OCI-M1 (cell line): ENCODE measurements around the gene VSIG10L.

Source experiments
- DNase-seq: peaks from one replicate; lab custom pipeline; 2025; lab: John Stamatoyannopoulos, UW

VSIG10L gene

DNA sequence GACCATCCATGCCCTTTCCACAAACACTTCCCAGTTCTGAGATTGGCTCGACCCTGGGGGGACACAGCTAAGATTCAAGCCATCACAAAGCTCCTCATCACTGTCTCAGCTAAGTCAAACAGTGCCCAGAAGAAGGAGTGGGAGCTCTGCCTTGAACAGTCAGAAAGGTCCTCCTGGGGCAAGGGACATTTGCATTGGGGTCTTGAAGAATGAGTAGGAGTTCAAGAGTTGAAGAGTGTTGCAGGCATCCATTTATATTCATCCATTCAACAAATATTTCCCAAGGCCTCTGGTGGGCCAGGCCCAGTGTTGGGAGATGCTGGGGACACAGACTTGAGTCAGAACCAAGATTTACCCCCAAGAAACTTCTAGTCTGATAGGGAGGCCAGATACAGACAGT, 24.0 kb downstream of the VSIG10L start:
- no peak for DNase-seq

- no peak for DNase-seq
Observed at GRCh38 chr19:51317376-51317775, 24.6 kb downstream of the VSIG10L start.

GRCh38 chr19:51316688-51317087, 25.3 kb downstream of the VSIG10L start:
- DNase-seq = no peak

- no peak for DNase-seq
Observed at GRCh38 chr19:51311351-51312257, 30.3 kb downstream of the VSIG10L start, which contains the start of gene IGLON5. IGLON5 (plus strand) TSS chr19:51311644; CDS start chr19:51311848, 204 bp downstream.

- no peak for DNase-seq
Observed at GRCh38 chr19:51305479-51305878, 36.5 kb downstream of the VSIG10L start.

DNA sequence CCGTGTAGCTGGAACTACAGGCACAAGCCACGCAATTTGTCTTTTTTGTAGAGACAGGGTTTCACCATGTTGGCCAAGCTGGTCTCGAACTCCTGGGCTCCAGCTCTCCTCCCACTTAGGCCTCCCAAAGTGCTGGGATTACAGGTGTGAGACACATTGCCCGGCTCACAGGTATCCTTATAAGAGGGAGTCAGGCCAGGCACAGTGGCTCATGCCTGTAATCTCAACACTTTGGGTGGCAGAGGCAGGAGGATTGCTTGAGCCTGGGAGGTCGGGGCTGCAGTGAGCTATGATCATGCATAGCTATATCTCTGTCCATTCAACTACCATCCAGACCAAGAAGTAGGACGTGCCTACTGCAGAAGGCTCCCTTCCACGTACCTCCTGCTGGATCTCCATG, 40.7 kb downstream of the VSIG10L start:
- no peak for DNase-seq

DNA sequence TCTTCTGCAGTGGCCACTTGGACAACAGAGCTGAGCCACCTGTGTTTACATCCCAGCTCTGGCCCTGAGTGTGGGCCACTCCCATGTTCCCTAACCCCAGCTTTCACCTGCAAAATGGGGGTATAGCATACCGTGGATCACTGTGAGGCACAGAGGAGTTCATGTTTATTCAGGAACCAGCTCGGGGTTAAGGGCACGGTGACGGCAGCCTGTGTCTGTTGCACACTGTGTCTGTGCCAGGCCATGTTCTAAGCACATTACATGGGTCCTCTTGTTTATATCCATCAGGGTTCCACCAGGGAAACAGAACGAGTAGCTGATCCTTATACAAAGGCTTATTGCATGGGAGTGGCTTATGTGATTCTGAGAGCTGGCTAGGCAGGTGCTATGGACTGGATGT, 44.5 kb downstream of the VSIG10L start:
- DNase-seq = no peak

DNA sequence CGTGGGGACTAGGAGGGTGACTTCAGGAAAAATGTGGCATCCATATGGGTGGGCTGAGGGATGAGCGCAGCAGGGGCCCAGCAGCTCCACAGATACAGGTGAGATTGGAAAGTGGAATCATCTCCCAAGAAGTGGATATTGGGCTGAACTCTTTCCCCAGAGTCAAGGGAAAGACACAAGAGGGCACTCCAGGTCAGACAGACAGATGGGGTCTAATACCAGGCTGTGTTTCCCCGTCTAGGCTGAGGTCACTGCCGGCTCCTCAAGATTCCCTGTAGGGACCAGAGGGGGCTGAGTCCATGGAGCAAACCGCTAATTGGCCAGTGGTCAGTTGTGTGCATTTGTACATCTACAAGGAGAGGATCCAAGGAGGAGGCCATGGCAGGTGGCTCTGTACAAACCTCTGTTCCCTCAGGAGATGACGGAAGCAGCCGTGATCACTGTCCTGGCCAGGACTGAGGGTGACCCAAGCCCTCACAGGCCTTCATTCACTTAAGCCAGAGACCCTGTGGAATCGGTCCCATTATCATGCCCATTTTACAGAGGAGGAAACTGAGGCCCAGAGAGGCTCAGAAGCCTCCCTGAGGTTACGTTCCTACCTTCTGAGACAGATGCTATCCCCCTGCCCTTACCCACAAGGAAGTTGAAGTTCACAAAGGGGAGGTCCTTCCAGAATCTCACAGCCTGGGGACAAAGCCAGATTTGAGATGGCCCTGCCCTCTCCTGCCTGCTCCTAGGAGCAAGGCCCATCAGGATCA, 45.4 kb downstream of the VSIG10L start:
- DNase-seq = peak; percentile 40

DNA sequence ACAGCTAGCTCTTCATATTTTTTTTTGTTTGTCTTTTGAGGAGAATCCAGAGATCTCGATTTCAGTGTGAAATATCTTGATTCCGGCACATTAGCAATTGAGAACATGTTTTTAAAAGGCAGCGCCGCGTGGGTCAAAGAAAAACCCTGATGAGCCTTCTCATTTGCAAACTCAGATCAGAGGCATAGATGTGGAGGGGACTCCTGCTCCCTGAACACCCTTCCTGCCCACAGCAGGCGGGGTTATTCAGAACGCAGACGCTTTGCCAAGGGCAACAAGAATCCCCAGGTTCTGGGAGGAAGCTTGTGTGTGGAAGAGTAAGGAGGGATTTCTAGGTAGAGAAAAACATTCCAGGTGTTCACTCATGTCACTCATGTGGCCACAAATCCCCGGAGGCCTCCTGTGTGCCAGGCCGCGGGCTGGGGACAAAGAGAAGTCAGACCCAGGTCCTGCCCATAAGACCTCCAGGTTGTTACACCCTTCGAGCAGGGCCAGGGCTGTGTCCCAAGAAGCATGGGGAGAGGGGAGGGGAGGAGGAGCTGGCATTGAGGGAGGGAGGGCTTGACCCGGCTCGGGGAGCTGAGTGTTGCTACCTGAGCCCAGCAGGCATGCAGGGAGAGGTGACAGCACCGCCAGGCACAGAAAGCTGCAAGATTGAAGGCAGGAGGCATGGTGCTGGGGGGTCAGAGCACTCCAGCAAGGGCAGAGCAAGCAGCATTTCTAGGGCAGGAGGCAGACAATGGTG, 46.4 kb downstream of the VSIG10L start:
- DNase-seq = no peak

GRCh38 chr19:51294977-51295375, 47.0 kb downstream of the VSIG10L start:
- no peak for DNase-seq

GRCh38 chr19:51294211-51294976, 47.5 kb downstream of the VSIG10L start:
- DNase-seq = no peak

DNA sequence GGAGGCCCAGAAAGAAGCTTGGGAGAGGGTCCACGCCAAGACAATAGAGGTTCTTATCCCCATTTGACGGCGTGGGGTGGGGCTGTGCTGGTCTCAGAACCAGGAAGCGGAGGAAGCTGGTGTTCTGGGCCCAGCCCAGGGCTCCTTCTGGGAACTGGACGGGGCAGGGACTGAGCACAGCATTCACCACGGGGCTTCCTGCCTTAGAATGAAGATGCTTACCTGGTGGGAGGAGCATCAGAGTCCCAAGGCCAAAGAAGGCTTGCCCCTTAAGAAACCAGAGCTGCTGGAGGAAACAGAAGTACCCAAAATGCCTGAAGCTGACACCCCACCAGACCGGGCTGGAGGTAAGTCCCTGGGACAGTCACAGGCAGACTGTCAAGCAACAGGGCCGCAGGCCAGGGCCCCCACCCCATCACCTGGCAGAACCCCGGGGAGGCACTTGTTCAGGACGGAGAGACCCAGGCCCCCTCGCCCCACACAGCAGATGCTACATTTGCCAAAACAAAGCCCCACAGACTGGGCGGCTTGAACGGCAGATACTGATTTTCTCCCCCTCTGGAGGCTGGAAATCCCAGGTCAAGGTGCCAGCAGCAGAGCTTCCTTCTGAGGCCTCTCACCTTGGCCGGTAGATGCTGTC, 48.2 kb downstream of the VSIG10L start:
- DNase-seq = no peak

- DNase-seq = no peak
Observed at GRCh38 chr19:51292971-51293370, 49.0 kb downstream of the VSIG10L start.

- DNase-seq = no peak
Observed at GRCh38 chr19:51289635-51290034, 52.3 kb downstream of the VSIG10L start.

DNA sequence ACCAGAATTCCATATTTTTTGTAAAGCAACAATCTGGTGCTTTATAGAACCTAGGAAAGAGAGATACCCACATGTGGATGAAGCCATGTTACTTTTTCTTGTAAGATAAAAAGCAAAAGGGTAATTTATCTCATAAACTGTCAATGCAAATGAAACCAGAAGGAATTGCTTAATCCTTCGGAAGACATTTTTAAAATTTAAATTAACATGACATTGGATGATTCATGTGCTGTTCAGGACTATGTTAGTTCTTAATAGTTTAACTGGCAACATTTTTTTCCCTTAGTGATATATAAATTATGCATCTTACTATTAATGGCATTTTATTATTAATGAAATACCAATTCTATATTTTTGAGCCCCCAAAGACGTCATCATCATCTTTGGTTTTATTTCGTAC, 56.3 kb downstream of the VSIG10L start:
- no peak for DNase-seq

DNA sequence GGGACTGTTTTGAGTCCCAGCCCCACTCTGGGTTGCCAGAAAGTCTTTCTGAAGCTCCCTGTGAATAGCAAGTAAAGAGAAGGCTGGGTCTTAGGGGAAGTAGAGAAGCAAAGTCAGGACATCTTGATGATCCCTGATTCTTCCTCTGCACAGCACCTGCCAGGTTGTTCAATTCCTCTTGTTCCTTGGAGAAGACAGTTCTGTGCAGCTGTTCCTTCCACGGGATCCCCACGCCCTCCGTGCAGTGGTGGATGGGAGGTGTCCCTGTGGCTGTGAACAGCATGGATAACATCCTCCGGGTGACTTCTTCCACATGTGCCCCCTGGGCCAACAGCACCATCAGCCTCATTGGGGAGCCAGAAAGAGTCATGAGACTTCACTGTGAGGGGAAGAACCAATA, 59.6 kb downstream of the VSIG10L start:
- DNase-seq = no peak
